Hepatocyte (in vitro differentiated cells): ENCODE data around the gene GMPR.

ENCODE experiments used
- CTCF ChIP-seq: fragments of 200-600 bp; sonication (generic); IDR thresholded peaks from 2 replicates; pipeline ENCODE4 v1.5.1; 2016; ENCODE audit warnings: antibody characterized with exemption, mild to moderate bottlenecking; ENCODE audit not compliant: poor library complexity
- EZH2 ChIP-seq: fragments of 200-600 bp; sonication (generic); IDR thresholded peaks from 2 replicates; pipeline ENCODE4 v1.6.1; 2016; ENCODE audit warnings: antibody characterized with exemption, mild to moderate bottlenecking, borderline replicate concordance
- EZH2phosphoT487 ChIP-seq: fragments of 200-600 bp; sonication (generic); IDR thresholded peaks from one replicate; pipeline ENCODE4 v1.6.1; 2018; ENCODE audit warnings: antibody characterized with exemption, mild to moderate bottlenecking, low read depth, moderate library complexity; ENCODE audit not compliant: unreplicated experiment, severe bottlenecking

DNA sequence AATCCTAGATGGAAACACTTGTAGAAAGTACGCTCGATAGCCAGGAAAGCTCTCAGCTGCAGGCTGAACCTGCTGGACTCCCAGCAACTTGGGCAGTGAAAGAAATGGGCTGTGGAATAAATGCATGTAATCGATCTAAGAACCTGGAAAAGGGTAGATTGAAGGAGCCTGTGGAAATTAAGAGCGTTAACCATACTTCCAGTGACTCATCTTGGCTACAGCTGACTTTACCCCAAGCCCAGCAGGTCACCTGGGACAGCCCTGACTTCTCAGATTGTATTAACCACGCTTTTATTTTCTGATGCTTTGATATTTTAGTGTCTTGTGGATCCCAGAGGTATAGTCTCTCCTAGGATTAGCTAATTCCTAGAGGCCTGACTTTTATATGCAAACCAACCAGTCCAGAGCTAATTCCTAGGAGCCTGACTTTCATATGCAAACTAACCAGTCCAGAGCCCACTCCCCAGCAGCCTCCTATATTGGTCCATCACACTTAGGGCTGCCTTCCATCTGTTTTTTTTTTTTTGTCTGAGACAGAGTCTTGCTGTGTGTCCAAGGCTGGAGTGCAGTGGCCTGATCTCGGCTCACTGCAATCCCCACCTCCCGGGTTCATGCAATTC lies 86.3 kb downstream of the GMPR start:
- no peak for TF ChIP-seq EZH2
- TF ChIP-seq CTCF: no peak
- no peak for TF ChIP-seq EZH2phosphoT487
